DND-41 (cell line): ENCODE data around the gene TRIM36.

Experiments
- CTCF ChIP-seq: IDR thresholded peaks from 2 replicates; pipeline ENCODE4 v1.5.1; 2012; ENCODE audit warnings: borderline replicate concordance, low read length, moderate library complexity, mild to moderate bottlenecking; ENCODE audit not compliant: poor library complexity, severe bottlenecking; ENCODE audit errors: extremely low read depth
- EZH2 ChIP-seq: IDR thresholded peaks from 3 replicates; pipeline ENCODE4 v1.6.1; 2012; ENCODE audit warnings: borderline replicate concordance, low read depth, mild to moderate bottlenecking, moderate library complexity, low read length, inconsistent platforms; ENCODE audit not compliant: severe bottlenecking

DNA sequence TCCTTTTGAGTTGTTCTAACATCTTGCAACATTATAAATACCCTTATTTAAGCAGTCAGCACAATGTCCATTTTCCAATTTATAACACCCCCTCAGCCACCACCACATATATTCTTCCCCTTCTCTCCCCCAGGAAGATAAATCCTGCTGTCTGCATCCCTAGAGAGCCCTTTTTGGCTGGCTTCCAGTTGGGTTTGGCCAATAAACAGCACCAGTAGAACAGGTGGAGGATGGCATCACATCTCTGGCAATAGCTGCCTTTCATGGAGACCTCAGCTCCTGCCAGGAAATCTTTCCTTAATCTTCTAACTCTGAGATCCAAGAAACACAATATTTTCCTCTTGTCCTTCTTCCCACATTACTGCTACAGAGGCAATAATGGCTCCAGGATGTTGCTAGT, 53.7 kb downstream of the TRIM36 start:
- TF ChIP-seq CTCF (no peak), EZH2 (no peak)
